Activated naive CD4-positive, alpha-beta T cell treated with anti-CD3 and anti-CD28 coated beads, Interleukin-2, amount 50 U/mL, for 16 hours (primary cell): ENCODE data around the gene RPS6KA5.

Source experiments
- DNase-seq: peaks from one replicate; pipeline ENCODE4 v3.0.0-alpha.2; 2020

Gene RPS6KA5

GRCh38 chr14:90922141-90922540 is 138.3 kb downstream of the RPS6KA5 start:
- no peak for DNase-seq

GRCh38 chr14:90911121-90911520 is 149.3 kb downstream of the RPS6KA5 start:
- no peak for DNase-seq

- no peak for DNase-seq
These were observed 153.3 kb downstream of the RPS6KA5 start for GRCh38 chr14:90907178-90907577.

GRCh38 chr14:90905531-90905930 is 154.9 kb downstream of the RPS6KA5 start:
- DNase-seq, result no peak

GRCh38 chr14:90903101-90903500 is 157.3 kb downstream of the RPS6KA5 start:
- DNase-seq, result peak; percentile 65

GRCh38 chr14:90900476-90901083 is 159.9 kb downstream of the RPS6KA5 start:
- no peak for DNase-seq

- DNase-seq, result no peak
These were observed 163.4 kb downstream of the RPS6KA5 start for GRCh38 chr14:90897022-90897421.

GRCh38 chr14:90894241-90894640 is 166.2 kb downstream of the RPS6KA5 start:
- no peak for DNase-seq

GRCh38 chr14:90893510-90893909 is 166.9 kb downstream of the RPS6KA5 start:
- DNase-seq, result no peak

- DNase-seq, result no peak
These were observed 167.5 kb downstream of the RPS6KA5 start for GRCh38 chr14:90892970-90893369.

- DNase-seq, result no peak
These were observed 169.1 kb downstream of the RPS6KA5 start for GRCh38 chr14:90891326-90891725.

- no peak for DNase-seq
These were observed 170.0 kb downstream of the RPS6KA5 start for GRCh38 chr14:90890322-90891020.

GRCh38 chr14:90886297-90886815 is 174.1 kb downstream of the RPS6KA5 start:
- DNase-seq, result no peak

GRCh38 chr14:90883782-90884181 is 176.7 kb downstream of the RPS6KA5 start:
- no peak for DNase-seq

GRCh38 chr14:90883197-90883596 is 177.2 kb downstream of the RPS6KA5 start:
- no peak for DNase-seq

- no peak for DNase-seq
These were observed 180.2 kb downstream of the RPS6KA5 start for GRCh38 chr14:90880282-90880681.

- DNase-seq, result no peak
These were observed 185.8 kb downstream of the RPS6KA5 start for GRCh38 chr14:90874599-90874998.

- no peak for DNase-seq
These were observed 188.7 kb downstream of the RPS6KA5 start for GRCh38 chr14:90871605-90872233.

- DNase-seq, result no peak
These were observed 189.4 kb downstream of the RPS6KA5 start for GRCh38 chr14:90870950-90871604.

- no peak for DNase-seq
These were observed 192.9 kb downstream of the RPS6KA5 start for GRCh38 chr14:90867501-90867900.

GRCh38 chr14:90866833-90867232 is 193.6 kb downstream of the RPS6KA5 start:
- no peak for DNase-seq

- DNase-seq, result no peak
These were observed 195.7 kb downstream of the RPS6KA5 start for GRCh38 chr14:90864741-90865140.

- no peak for DNase-seq
These were observed 201.9 kb downstream of the RPS6KA5 start for GRCh38 chr14:90858511-90858910.

GRCh38 chr14:90857866-90858265 is 202.6 kb downstream of the RPS6KA5 start:
- DNase-seq, result no peak
